HepG2 (cell line): ENCODE data around the gene NAGK. TPM values are rescaled to one million over a fixed set of nuclear protein-coding genes. Genes with fewer than 3 reads are reported as not detected.

Source experiments
- CEBPG ChIP-seq: IDR thresholded peaks from 2 replicates; pipeline ENCODE4 v1.6.1; 2016
- FOXK2 ChIP-seq: fragments of 450-650 bp; IDR thresholded peaks from 2 replicates; pipeline ENCODE4 v1.6.1; 2016
- KIAA2018 ChIP-seq: sonication (generic); formaldehyde crosslinking; IDR thresholded peaks from 2 replicates; pipeline ENCODE4 v1.5.0; 2020; ENCODE audit warnings: mild to moderate bottlenecking, missing genetic modification reagents, borderline replicate concordance
- MXD3 ChIP-seq: IDR thresholded peaks from 2 replicates; pipeline ENCODE4 v1.6.1; 2016; ENCODE audit warnings: mild to moderate bottlenecking, missing biosample characterization, missing genetic modification reagents
- PITX1 ChIP-seq: sonication (generic); formaldehyde crosslinking; IDR thresholded peaks from 2 replicates; pipeline ENCODE4 v1.5.1; 2020; ENCODE audit warnings: mild to moderate bottlenecking, missing genetic modification reagents
- SRSF4 ChIP-seq: fragments of 200-400 bp; formaldehyde crosslinking; IDR thresholded peaks from one replicate; pipeline ENCODE4 v1.6.1; 2018; ENCODE audit warnings: mild to moderate bottlenecking, low read depth, low read length, moderate library complexity; ENCODE audit not compliant: poor library complexity, severe bottlenecking
- TOE1 ChIP-seq: sonication (generic); formaldehyde crosslinking; IDR thresholded peaks from 2 replicates; pipeline ENCODE4 v1.4.0; 2020; ENCODE audit warnings: mild to moderate bottlenecking, missing genetic modification reagents
- ZNF207 ChIP-seq: fragments of 450-650 bp; IDR thresholded peaks from 2 replicates; pipeline ENCODE4 v1.6.1; 2016; ENCODE audit warnings: antibody characterized with exemption, borderline replicate concordance
- ZNF326 ChIP-seq: sonication (generic); formaldehyde crosslinking; IDR thresholded peaks from 2 replicates; pipeline ENCODE4 v1.4.0; 2020; ENCODE audit warnings: missing genetic modification reagents, borderline replicate concordance
- ZNF496 ChIP-seq: sonication (generic); formaldehyde crosslinking; IDR thresholded peaks from 2 replicates; pipeline ENCODE4 v1.8.1; 2023; ENCODE audit warnings: mild to moderate bottlenecking, moderate library complexity, missing genetic modification reagents; ENCODE audit not compliant: insufficient replicate concordance
- ZNF777 ChIP-seq: sonication (generic); formaldehyde crosslinking; IDR thresholded peaks from 2 replicates; pipeline ENCODE4 v1.4.0; 2020; ENCODE audit warnings: missing genetic modification reagents
- polyA plus RNA-seq, 8 experiments: library from polyadenylated mRNA; depleted of rRNA in 3 of 8; stranded (reverse) in 7 of 8; unstranded in 1 of 8; fragments of >200 nt; fragmentation: Illumina TruSeq in 4 of 8; extraction: Trizol in 4 of 8; gene quantifications; 2 replicates each; pipeline versions ENCODE4 v1.2.1 to v1.2.3, GENCODE V29; 2011 to 2016; ENCODE audit warnings: low read depth in 4 of 8, missing spikeins in 1 of 8, mixed read lengths in 1 of 8; ENCODE audit not compliant: insufficient read depth in 1 of 8
- total RNA-seq, 5 experiments: library from RNA; depleted of rRNA; stranded (reverse); fragments of >200 nt; fragmentation: Illumina TruSeq; extraction: Trizol; gene quantifications; 2 replicates each; pipeline ENCODE4 v1.2.3, GENCODE V29; 2016; ENCODE audit warnings: low read depth in 1 of 5
- TF ChIP-seq, protein P1 (sequence below): IDR thresholded peaks from 2 replicates; pipeline ENCODE4 v1.6.1; 2012; ENCODE audit warnings: inconsistent platforms
- TF ChIP-seq, protein P2 (sequence below): sonication (generic); formaldehyde crosslinking; IDR thresholded peaks from 2 replicates; pipeline ENCODE4 v1.9.0; 2021; ENCODE audit warnings: mild to moderate bottlenecking, missing genetic modification reagents

Gene NAGK
- total and polyA plus RNA-seq, 2 of the 13 experiments (the other 11 are each of a cell fraction or from before 2014, with no cell fraction given) = 24.4 to 35.2 TPM

DNA sequence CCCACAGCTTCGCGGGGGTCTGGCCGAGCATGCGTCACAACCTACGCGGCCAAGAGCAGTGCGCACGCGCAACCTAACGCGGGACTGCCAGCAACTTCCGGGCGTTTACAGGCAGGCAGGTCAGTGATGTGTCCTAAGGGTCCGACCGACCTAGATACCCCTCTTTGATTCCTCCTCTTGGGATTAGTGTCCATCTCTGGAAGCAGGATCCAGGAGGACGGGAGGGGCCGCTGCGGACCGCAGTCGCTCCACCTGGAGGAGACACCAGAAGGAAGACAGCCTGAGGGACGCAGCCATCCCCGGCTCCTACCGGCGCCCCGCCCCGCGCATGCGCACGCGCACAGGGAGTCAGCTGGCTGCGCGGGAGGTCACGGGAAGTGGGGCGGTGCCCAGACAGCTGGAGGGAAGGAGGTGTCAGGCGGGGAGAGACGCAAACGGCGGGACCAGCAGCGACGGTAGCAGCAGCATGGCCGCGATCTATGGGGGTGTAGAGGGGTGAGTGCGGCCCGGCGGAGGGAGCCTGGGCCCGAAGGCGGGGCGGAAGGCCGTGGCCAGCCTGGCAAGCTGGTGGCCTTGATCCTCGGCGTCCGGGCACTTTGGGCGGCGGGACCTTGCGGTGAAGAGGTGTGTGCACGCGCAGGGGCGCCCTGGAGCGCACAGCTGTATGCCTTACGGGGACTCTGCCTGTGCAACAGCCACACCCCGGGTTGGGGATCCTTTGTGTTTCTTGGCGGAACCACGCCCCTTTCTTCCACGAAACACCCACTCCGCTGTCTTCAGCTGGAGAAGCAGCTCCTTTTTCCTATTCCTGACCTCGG, at the start of gene NAGK (continued):
- peak; percentile 85; the same call in 1 of the 2 replicates for TF ChIP-seq KIAA2018 (CRISPR knock-in tag)
- peak; percentile 96 for TF ChIP-seq MXD3
- no peak for TF ChIP-seq ZNF496 (CRISPR knock-in tag)
- TF ChIP-seq ZNF207 = peak; percentile 88; the same call in 1 of the 2 replicates
- TF ChIP-seq CEBPG (CRISPR knock-in tag) = peak; percentile 66; the same call in 1 of the 2 replicates
- TF ChIP-seq, protein P1, sequence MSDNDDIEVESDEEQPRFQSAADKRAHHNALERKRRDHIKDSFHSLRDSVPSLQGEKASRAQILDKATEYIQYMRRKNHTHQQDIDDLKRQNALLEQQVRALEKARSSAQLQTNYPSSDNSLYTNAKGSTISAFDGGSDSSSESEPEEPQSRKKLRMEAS = peak; percentile 95
- peak; percentile 89; the same call in 1 of the 2 replicates for TF ChIP-seq PITX1 (CRISPR knock-in tag)
- TF ChIP-seq FOXK2 = no peak
- TF ChIP-seq TOE1 (CRISPR knock-in tag) = peak; percentile 91; the same call in 1 of the 2 replicates
- peak; percentile 85 for TF ChIP-seq SRSF4
- no peak for TF ChIP-seq ZNF326 (CRISPR knock-in tag)
- TF ChIP-seq, protein P2, sequence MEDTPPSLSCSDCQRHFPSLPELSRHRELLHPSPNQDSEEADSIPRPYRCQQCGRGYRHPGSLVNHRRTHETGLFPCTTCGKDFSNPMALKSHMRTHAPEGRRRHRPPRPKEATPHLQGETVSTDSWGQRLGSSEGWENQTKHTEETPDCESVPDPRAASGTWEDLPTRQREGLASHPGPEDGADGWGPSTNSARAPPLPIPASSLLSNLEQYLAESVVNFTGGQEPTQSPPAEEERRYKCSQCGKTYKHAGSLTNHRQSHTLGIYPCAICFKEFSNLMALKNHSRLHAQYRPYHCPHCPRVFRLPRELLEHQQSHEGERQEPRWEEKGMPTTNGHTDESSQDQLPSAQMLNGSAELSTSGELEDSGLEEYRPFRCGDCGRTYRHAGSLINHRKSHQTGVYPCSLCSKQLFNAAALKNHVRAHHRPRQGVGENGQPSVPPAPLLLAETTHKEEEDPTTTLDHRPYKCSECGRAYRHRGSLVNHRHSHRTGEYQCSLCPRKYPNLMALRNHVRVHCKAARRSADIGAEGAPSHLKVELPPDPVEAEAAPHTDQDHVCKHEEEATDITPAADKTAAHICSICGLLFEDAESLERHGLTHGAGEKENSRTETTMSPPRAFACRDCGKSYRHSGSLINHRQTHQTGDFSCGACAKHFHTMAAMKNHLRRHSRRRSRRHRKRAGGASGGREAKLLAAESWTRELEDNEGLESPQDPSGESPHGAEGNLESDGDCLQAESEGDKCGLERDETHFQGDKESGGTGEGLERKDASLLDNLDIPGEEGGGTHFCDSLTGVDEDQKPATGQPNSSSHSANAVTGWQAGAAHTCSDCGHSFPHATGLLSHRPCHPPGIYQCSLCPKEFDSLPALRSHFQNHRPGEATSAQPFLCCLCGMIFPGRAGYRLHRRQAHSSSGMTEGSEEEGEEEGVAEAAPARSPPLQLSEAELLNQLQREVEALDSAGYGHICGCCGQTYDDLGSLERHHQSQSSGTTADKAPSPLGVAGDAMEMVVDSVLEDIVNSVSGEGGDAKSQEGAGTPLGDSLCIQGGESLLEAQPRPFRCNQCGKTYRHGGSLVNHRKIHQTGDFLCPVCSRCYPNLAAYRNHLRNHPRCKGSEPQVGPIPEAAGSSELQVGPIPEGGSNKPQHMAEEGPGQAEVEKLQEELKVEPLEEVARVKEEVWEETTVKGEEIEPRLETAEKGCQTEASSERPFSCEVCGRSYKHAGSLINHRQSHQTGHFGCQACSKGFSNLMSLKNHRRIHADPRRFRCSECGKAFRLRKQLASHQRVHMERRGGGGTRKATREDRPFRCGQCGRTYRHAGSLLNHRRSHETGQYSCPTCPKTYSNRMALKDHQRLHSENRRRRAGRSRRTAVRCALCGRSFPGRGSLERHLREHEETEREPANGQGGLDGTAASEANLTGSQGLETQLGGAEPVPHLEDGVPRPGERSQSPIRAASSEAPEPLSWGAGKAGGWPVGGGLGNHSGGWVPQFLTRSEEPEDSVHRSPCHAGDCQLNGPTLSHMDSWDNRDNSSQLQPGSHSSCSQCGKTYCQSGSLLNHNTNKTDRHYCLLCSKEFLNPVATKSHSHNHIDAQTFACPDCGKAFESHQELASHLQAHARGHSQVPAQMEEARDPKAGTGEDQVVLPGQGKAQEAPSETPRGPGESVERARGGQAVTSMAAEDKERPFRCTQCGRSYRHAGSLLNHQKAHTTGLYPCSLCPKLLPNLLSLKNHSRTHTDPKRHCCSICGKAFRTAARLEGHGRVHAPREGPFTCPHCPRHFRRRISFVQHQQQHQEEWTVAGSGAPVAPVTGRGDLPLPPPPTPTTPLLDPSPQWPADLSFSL (CRISPR knock-in tag) = peak; percentile 55
- TF ChIP-seq ZNF777 (CRISPR knock-in tag) = peak; percentile 65
